Testis (tissue), 3 donors: ENCODE results near the gene MUC16. TPM values are rescaled to one million over a fixed set of nuclear protein-coding genes. Genes with fewer than 3 reads are reported as not detected.

ENCODE experiments used
- DNase-seq: peaks from one replicate; pipeline ENCODE4 v3.0.0-alpha.2; 2019
- H3K27ac ChIP-seq, 2 donors: fragments of 200-600 bp; sonication (generic); one replicate each; pipeline ENCODE4 v1.5.1; 2019
- H3K27me3 ChIP-seq: fragments of 200-600 bp; sonication (generic); one replicate; pipeline ENCODE4 v1.5.1; 2019
- H3K36me3 ChIP-seq: fragments of 200-600 bp; sonication (generic); one replicate; pipeline ENCODE4 v1.5.1; 2017; ENCODE audit warnings: low read depth; ENCODE audit errors: missing control alignments
- H3K4me1 ChIP-seq: fragments of 200-600 bp; sonication (generic); one replicate; pipeline ENCODE4 v1.5.1; 2019
- H3K4me3 ChIP-seq, 2 donors: fragments of 200-600 bp; sonication (generic); one replicate each; pipeline ENCODE4 v1.5.1; 2017 to 2019
- H3K9me3 ChIP-seq: fragments of 200-600 bp; sonication (generic); one replicate; pipeline ENCODE4 v1.5.1; 2017
- POLR2A ChIP-seq: fragments of 450-650 bp; IDR thresholded peaks from one replicate; pipeline ENCODE4 v1.6.1; 2017; ENCODE audit warnings: antibody characterized with exemption, mild to moderate bottlenecking, moderate library complexity
- WGBS, 2 donors: methylation state at CpG; one replicate each; pipeline ENCODE4 v1.1.5; 2018; 5-methylcytosine and 5-hydroxymethylcytosine counted together
- intact Hi-C: fragments of 100-400 bp; cut with DNase I; formaldehyde crosslinking; loops from one replicate; pipeline ENCODE4 v1.15.1; 2023; ENCODE audit warnings: low total_unique reads
- polyA plus RNA-seq: library from polyadenylated mRNA; stranded (reverse); fragments of 350-450 nt; fragmentation: Illumina TruSeq; extraction: RNeasy Lipid Tissue Mini Kit (QIAGEN cat#74804); gene quantifications from one replicate; pipeline ENCODE4 v1.2.3, GENCODE V29; 2014; ENCODE audit warnings: low read depth, low replicate concordance; ENCODE audit not compliant: insufficient read depth
- total RNA-seq, 2 donors: library from RNA; depleted of rRNA; stranded (reverse); fragments of >200 nt; gene quantifications; one replicate each; pipeline ENCODE4 v1.2.3, GENCODE V29; 2016
- TF ChIP-seq, protein P1 (sequence below), 3 experiments: fragments of 450-650 bp in 2 of 3; fragments of 200-600 bp in 1 of 3; sonication (generic) in 1 of 3; IDR thresholded peaks; one replicate each; pipeline ENCODE4 v1.5.1; 2016 to 2019; ENCODE audit warnings: antibody characterized with exemption in 3 of 3, mild to moderate bottlenecking in 2 of 3, moderate library complexity in 1 of 3

MUC16 gene
- total and polyA plus RNA-seq, 3 donors from 2014 or later: 2.6 to 4.8 (median 4.0) TPM

DNA sequence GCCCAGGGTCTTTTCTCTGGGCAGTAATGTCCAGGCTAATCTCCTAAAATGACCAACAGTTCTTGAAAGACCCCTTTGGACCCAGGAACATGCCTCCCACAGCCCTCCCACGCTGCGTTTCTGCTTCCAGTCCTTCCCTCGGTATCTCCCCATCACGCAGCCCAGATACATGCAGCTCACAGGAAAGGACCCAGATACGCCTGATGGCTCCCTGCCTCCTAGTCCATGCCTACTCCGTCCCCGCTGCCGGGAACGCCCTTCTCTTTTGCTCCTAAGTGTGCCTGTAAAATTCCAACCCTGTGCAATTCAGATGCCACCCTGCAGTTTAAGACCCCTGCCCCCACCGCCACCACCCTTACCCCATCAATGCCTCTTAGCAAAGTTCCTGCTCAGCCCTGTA is 778 bp downstream of the MUC16 start:
- no peak for TF ChIP-seq POLR2A
- TF ChIP-seq, protein P1, sequence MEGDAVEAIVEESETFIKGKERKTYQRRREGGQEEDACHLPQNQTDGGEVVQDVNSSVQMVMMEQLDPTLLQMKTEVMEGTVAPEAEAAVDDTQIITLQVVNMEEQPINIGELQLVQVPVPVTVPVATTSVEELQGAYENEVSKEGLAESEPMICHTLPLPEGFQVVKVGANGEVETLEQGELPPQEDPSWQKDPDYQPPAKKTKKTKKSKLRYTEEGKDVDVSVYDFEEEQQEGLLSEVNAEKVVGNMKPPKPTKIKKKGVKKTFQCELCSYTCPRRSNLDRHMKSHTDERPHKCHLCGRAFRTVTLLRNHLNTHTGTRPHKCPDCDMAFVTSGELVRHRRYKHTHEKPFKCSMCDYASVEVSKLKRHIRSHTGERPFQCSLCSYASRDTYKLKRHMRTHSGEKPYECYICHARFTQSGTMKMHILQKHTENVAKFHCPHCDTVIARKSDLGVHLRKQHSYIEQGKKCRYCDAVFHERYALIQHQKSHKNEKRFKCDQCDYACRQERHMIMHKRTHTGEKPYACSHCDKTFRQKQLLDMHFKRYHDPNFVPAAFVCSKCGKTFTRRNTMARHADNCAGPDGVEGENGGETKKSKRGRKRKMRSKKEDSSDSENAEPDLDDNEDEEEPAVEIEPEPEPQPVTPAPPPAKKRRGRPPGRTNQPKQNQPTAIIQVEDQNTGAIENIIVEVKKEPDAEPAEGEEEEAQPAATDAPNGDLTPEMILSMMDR (IDR thresholded peaks at IDR 0.05): no peak
- intact Hi-C loops: no loop called here
- no peaks in the 10 kb centered on the region for H3K9me3 ChIP-seq
- no peaks in the 10 kb centered on the region for H3K27me3 ChIP-seq
- H3K27ac ChIP-seq: no peak overlapping the region
- 33 to 51% methylated on average over 9 to 10 of the region's 10 CpGs for WGBS, 2 donors
- DNase-seq: no peak
- no peaks in the 10 kb centered on the region for H3K4me1 ChIP-seq
- no peaks in the 10 kb centered on the region for H3K36me3 ChIP-seq
- H3K4me3 ChIP-seq: no peak overlapping the region

DNA sequence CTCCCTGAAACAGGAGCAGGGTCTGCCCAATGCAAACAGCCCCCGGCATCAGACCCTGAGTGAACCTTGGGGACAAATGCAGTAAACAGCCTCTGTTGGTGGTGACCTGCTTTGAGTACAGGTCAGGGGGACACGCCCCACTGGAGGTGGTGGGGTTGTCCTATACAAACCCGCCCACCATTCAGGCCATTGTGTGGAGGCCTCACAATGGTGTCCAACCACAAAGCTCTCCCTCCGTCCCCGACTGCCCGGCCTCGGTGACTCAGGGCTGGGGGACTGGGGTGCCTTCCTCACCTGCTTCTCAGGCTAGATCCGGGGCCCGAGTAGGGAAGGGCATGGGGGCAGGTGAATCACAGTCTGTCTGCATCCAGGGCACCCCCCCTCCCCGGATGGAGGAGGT is 1.5 kb downstream of the MUC16 start:
- H3K9me3 ChIP-seq: no peaks in the 10 kb centered on the region
- no peaks in the 10 kb centered on the region for H3K27me3 ChIP-seq
- H3K36me3 ChIP-seq: no peaks in the 10 kb centered on the region
- DNase-seq: no peak
- H3K4me1 ChIP-seq: no peaks in the 10 kb centered on the region
- H3K27ac ChIP-seq: no peak overlapping the region
- intact Hi-C loops: no loop called here
- TF ChIP-seq, protein P1 (IDR thresholded peaks at IDR 0.05): no peak
- TF ChIP-seq POLR2A: no peak
- no peak overlapping the region for H3K4me3 ChIP-seq
- 56 to 76% methylated on average over 5 to 10 of the region's 10 CpGs for WGBS, 2 donors

DNA sequence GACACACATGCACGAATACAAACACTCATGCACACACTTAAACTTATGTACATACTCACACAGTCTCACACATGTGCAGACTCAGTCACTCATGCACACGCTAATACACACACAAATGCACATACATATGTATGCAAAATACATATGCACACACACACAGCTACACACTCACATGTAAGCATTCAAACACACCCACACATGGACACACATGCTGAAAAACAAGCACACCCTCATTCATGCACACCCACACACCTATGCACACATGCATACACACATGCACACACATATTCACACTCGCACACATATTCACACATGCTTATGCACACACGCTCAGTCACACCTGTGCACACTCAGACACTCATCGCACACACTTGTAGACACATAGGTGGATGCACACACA is 9.3 kb downstream of the MUC16 start:
- Histone ChIP-seq H3K9me3 (no peaks in the 10 kb centered on the region), H3K36me3 (no peaks in the 10 kb centered on the region), H3K4me3 (no peak overlapping the region), H3K27me3 (no peaks in the 10 kb centered on the region), H3K4me1 (no peaks in the 10 kb centered on the region), H3K27ac (no peak overlapping the region)
- no peak for DNase-seq
- WGBS, 2 donors: 87% methylated on average over 5 of the region's 5 CpGs
- TF ChIP-seq, protein P1 (IDR thresholded peaks at IDR 0.05): no peak
- intact Hi-C loops: no loop called here

DNA sequence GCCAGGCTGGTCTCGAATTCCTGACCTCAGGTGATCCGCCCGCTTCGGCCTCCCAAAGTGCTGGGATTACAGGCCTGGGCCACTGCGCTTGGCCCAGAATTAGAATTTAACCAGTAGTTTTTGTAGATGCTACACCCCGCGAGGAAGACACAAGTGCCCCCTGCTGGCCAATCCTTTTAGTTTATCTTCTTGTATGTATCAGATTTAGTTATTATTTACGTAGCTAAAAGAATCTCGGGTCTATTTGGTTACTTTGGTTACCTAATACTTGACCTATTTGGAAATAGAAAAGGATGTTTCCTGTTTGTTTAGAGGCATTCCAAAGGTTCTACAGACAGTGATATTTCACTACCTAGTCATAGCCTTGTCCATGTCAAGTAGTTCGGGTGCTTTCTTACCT is 22.0 kb downstream of the MUC16 start:
- intact Hi-C loops: no loop called here
- TF ChIP-seq POLR2A: no peak
- TF ChIP-seq, protein P1 (IDR thresholded peaks at IDR 0.05): peak in 1 of 3 experiments; percentile 34
- Histone ChIP-seq H3K4me3 (no peak overlapping the region), H3K27ac (no peak overlapping the region), H3K9me3 (no peaks in the 10 kb centered on the region), H3K27me3 (no peaks in the 10 kb centered on the region), H3K36me3 (no peaks in the 10 kb centered on the region), H3K4me1 (no peaks in the 10 kb centered on the region)
- DNase-seq: peak; percentile 42
- WGBS, 2 donors: 53 to 56% methylated on average over 10 of the region's 10 CpGs

DNA sequence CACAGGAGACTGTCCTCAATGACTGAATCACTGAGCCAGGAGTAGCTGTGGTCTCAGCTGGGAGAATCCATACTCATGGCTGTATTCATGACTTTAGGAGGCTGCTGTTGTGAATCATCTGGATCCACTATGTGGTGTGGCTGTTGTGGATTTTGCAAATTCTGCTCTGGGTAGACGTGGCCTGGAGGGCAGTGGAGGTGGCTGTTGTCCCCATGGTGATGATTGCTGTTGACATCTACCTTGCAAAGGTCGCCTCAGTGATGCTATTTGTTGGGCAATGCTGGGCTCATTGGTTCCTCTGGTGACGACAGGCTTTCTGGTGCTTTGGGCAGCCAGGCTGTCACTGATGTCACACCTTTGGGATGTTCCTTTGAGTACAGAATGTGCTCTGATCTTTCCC is 23.9 kb downstream of the MUC16 start:
- TF ChIP-seq, protein P1 (IDR thresholded peaks at IDR 0.05): no peak
- TF ChIP-seq POLR2A: no peak
- H3K27ac ChIP-seq: no peak overlapping the region
- H3K4me1 ChIP-seq: no peaks in the 10 kb centered on the region
- DNase-seq: no peak
- no peak overlapping the region for H3K4me3 ChIP-seq
- no peaks in the 10 kb centered on the region for H3K36me3 ChIP-seq
- intact Hi-C loops: no loop called here
- WGBS, 2 donors: 58 to 60% methylated on average over 3 of the region's 3 CpGs
- H3K9me3 ChIP-seq: no peaks in the 10 kb centered on the region
- no peaks in the 10 kb centered on the region for H3K27me3 ChIP-seq
